ENCODE measurements around the gene WWTR1.

DNA sequence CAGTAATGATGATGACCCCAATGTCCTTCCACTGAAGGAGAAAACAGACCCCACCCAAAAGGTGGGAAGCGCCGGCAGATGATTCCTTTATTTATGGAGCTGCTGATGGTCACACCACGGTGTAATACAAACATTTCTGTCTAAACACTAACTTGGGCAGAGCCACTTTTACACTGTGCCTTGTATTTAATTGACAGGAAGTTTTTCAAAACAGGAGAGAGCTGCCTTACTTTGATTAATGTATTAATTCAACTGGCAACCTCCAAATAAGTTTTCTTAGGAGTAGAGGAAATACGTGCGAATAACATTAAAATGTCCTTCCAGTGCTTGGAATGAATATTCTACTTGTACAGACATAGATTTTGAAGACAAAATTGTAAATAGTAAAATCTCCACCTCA lies 70.4 kb downstream of the WWTR1 start:
- no peak for TF ChIP-seq POLR2A (IDR thresholded peaks at IDR 0.05; ENCODE audit: low read depth, low read length)
- no peak for TF ChIP-seq TAF1 (IDR thresholded peaks at IDR 0.05; ENCODE audit: borderline replicate concordance, low read depth, low read length)
- TF ChIP-seq POLR2AphosphoS5 (IDR thresholded peaks at IDR 0.05; ENCODE audit: low read depth, low read length) = no peak

Data from GM12892 (cell line).